ENCODE data around the gene FAU. TPM values are rescaled to one million over a fixed set of nuclear protein-coding genes. Genes with fewer than 3 reads are reported as not detected.

The FAU gene
- total and polyA plus RNA-seq, 4 donors = 334 to 1,580 (median 978) TPM

GRCh38 chr11:65108469-65109123 is 13.3 kb downstream of the FAU start:
- Histone ChIP-seq H3K9me3 (ENCODE audit: control insufficient read depth in 4 of 4, insufficient read depth in 3 of 4, low read length in 3 of 4) (no peaks in the 10 kb centered on the region), H3K27ac (ENCODE audit: low read depth in 1 of 2, low read length in 1 of 2) (no peak overlapping the region)
- no peak for TF ChIP-seq CTCF (IDR thresholded peaks at IDR 0.05; ENCODE audit: control extremely low read depth, extremely low read depth)

GRCh38 chr11:65107751-65108468 is 14.0 kb downstream of the FAU start:
- 96 to 97% methylated on average over 50 to 52 of the region's 52 CpGs for WGBS, 2 donors
- Histone ChIP-seq H3K9ac (ENCODE audit: insufficient read depth in 1 of 2, low read length in 2 of 2) (no peak overlapping the region), H3K9me3 (ENCODE audit: control insufficient read depth in 4 of 4, insufficient read depth in 3 of 4, low read length in 3 of 4) (no peaks in the 10 kb centered on the region), H3K27ac (ENCODE audit: low read depth in 1 of 2, low read length in 1 of 2) (no peak overlapping the region), H3K4me1 (ENCODE audit: control insufficient read depth in 5 of 5, insufficient read depth in 5 of 5, low read length in 5 of 5) (peaks cover 0 to 18% (median 7%) of the 10 kb centered on the region in 5 donors), H3K27me3 (ENCODE audit: control insufficient read depth in 3 of 3, insufficient read depth in 3 of 3, low read length in 2 of 3) (peaks cover 0 to 2% (median 0%) of the 10 kb centered on the region in 3 donors), H3K36me3 (ENCODE audit: control insufficient read depth in 4 of 4, insufficient read depth in 4 of 4, low read length in 4 of 4) (peaks cover 6 to 31% (median 8%) of the 10 kb centered on the region in 4 donors), H3K4me3 (no peak overlapping the region)
- ATAC-seq (ENCODE audit: insufficient read depth, low FRiP score) (no peak), DNase-seq (no peak)
- no peak for TF ChIP-seq CTCF (IDR thresholded peaks at IDR 0.05; ENCODE audit: control extremely low read depth, extremely low read depth)

More at GRCh38 chr11:65108469-65109123, 13.3 kb downstream of the FAU start:
- Histone ChIP-seq H3K4me3 (no peak overlapping the region), H3K9ac (ENCODE audit: insufficient read depth in 1 of 2, low read length in 2 of 2) (no peak overlapping the region), H3K36me3 (ENCODE audit: control insufficient read depth in 4 of 4, insufficient read depth in 4 of 4, low read length in 4 of 4) (peaks cover 4 to 31% (median 8%) of the 10 kb centered on the region in 4 donors), H3K4me1 (ENCODE audit: control insufficient read depth in 5 of 5, insufficient read depth in 5 of 5, low read length in 5 of 5) (peaks cover 0 to 25% (median 8%) of the 10 kb centered on the region in 5 donors), H3K27me3 (ENCODE audit: control insufficient read depth in 3 of 3, insufficient read depth in 3 of 3, low read length in 2 of 3) (peaks cover 0 to 3% (median 0%) of the 10 kb centered on the region in 3 donors)
- ATAC-seq (ENCODE audit: insufficient read depth, low FRiP score) (no peak), DNase-seq (no peak)
- WGBS, 2 donors = 92 to 95% methylated on average over 37 to 38 of the region's 38 CpGs

- no peak for DNase-seq
Observed at GRCh38 chr11:65107078-65107477, 14.9 kb downstream of the FAU start.

More at GRCh38 chr11:65107078-65107477, 14.9 kb downstream of the FAU start:
- TF ChIP-seq CTCF (IDR thresholded peaks at IDR 0.05; ENCODE audit: control extremely low read depth, extremely low read depth) = no peak
- Histone ChIP-seq H3K9ac (ENCODE audit: insufficient read depth in 1 of 2, low read length in 2 of 2) (no peak overlapping the region), H3K36me3 (ENCODE audit: control insufficient read depth in 4 of 4, insufficient read depth in 4 of 4, low read length in 4 of 4) (peaks cover 8 to 31% (median 9%) of the 10 kb centered on the region in 4 donors), H3K4me1 (ENCODE audit: control insufficient read depth in 5 of 5, insufficient read depth in 5 of 5, low read length in 5 of 5) (peaks cover 0 to 9% (median 7%) of the 10 kb centered on the region in 5 donors), H3K4me3 (no peak overlapping the region), H3K27me3 (ENCODE audit: control insufficient read depth in 3 of 3, insufficient read depth in 3 of 3, low read length in 2 of 3) (no peaks in the 10 kb centered on the region), H3K27ac (ENCODE audit: low read depth in 1 of 2, low read length in 1 of 2) (no peak overlapping the region), H3K9me3 (ENCODE audit: control insufficient read depth in 4 of 4, insufficient read depth in 3 of 4, low read length in 3 of 4) (no peaks in the 10 kb centered on the region)
- WGBS, 2 donors = 96 to 97% methylated on average over 15 of the region's 15 CpGs
- no peak for ATAC-seq (ENCODE audit: insufficient read depth, low FRiP score)
